ENCODE results near the gene CA6. TPM values are rescaled to one million over a fixed set of nuclear protein-coding genes. Genes with fewer than 3 reads are reported as not detected.

CA6 gene
- total RNA-seq, 3 donors from 2014 or later, result not detected

- peak overlapping the region; percentile 50 to 78 for H3K27ac ChIP-seq
Measured at GRCh38 chr1:8937701-8938100, 8.0 kb upstream of the CA6 start.

DNA sequence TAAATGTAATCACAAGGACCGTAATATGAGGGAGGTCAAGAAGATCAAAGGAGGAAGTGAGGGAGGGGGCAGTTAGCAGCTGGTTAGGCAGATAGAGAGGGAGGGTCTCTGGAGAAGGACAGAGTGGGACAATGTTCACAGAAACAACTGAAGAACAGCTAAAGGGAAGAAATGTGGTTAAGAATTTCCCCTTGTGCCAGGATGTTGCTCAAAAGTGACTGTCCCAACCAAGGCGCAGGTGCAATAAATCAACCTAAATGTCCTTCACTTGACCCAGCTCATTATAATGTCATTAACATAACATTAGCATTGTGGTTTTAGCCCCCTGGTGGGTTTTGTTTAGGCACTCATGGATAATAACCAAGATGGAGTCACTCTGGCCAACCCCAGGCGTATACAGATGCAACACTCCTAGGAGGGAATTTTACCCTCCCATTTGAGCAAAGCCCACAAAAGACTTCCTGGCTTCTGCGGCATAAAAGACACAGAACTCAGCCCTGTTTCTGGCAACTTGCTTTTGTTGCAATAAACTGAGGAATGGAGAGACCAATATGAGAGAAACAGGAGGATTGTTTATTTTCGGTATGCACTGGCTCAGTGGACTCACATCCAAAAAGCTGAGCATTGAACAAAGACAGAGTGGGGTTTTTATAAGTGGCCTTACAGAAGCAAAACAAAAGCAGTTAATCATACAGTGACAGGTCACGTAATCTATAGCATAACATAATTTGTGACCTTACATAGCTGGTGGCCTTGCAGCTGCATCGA, 7.3 kb upstream of the CA6 start:
- Histone ChIP-seq H3K27me3 (no peaks in the 10 kb centered on the region), H3K27ac (peak overlapping the region; percentile 34 to 78), H3K4me1 (peaks cover 0 to 4% of the 10 kb centered on the region in 2 donors), H3K9me3 (no peaks in the 10 kb centered on the region), H3K4me3 (no peak overlapping the region), H3K36me3 (no peaks in the 10 kb centered on the region)
- TF ChIP-seq CTCF (IDR thresholded peaks at IDR 0.05) (no peak), POLR2AphosphoS5 (IDR thresholded peaks at IDR 0.05) (no peak), POLR2A (IDR thresholded peaks at IDR 0.05) (no peak)
- intact Hi-C loops (cut with DNase I; ENCODE audit: low total_unique reads), result loop anchor here (10.0 kb wide), 1 partner anchor 836 kb away; no protein-coding TSS in a partner anchor
- DNase-seq (ENCODE audit: low spot score in 2 of 2), result no peak

More at GRCh38 chr1:8937701-8938100, 8.0 kb upstream of the CA6 start:
- DNase-seq (ENCODE audit: low spot score in 2 of 2), result no peak
- Histone ChIP-seq H3K36me3 (no peaks in the 10 kb centered on the region), H3K4me1 (no peaks in the 10 kb centered on the region), H3K4me3 (no peak overlapping the region), H3K9me3 (no peaks in the 10 kb centered on the region), H3K27me3 (no peaks in the 10 kb centered on the region)
- TF ChIP-seq POLR2AphosphoS5 (IDR thresholded peaks at IDR 0.05), result no peak
- TF ChIP-seq CTCF (IDR thresholded peaks at IDR 0.05), result no peak
- no peak for TF ChIP-seq POLR2A (IDR thresholded peaks at IDR 0.05)
- intact Hi-C loops (cut with DNase I; ENCODE audit: low total_unique reads), result loop anchor here (10.0 kb wide), 1 partner anchor 837 kb away; no protein-coding TSS in a partner anchor

- Histone ChIP-seq H3K27me3 (no peaks in the 10 kb centered on the region), H3K4me3 (no peak overlapping the region), H3K4me1 (peaks cover 0 to 8% of the 10 kb centered on the region in 2 donors), H3K27ac (no peak overlapping the region), H3K36me3 (no peaks in the 10 kb centered on the region), H3K9me3 (no peaks in the 10 kb centered on the region)
- intact Hi-C loops (cut with DNase I; ENCODE audit: low total_unique reads), result loop anchor here (10.0 kb wide), 1 partner anchor 836 kb away; no protein-coding TSS in a partner anchor
- TF ChIP-seq CTCF (IDR thresholded peaks at IDR 0.05) (no peak), POLR2A (IDR thresholded peaks at IDR 0.05) (no peak), POLR2AphosphoS5 (IDR thresholded peaks at IDR 0.05) (no peak)
- DNase-seq (ENCODE audit: low spot score in 2 of 2), result no peak
Measured at GRCh38 chr1:8939000-8939265, 6.7 kb upstream of the CA6 start.

- TF ChIP-seq POLR2AphosphoS5 (IDR thresholded peaks at IDR 0.05) (no peak), CTCF (IDR thresholded peaks at IDR 0.05) (no peak), POLR2A (IDR thresholded peaks at IDR 0.05) (no peak)
- no peak overlapping the region for H3K4me3 ChIP-seq
- DNase-seq (ENCODE audit: low spot score in 2 of 2), result no peak
- peaks cover 0 to 8% of the 10 kb centered on the region in 2 donors for H3K4me1 ChIP-seq
- intact Hi-C loops (cut with DNase I; ENCODE audit: low total_unique reads), result loop anchor here (10.0 kb wide), 1 partner anchor 835 kb away; no protein-coding TSS in a partner anchor
- no peaks in the 10 kb centered on the region for H3K36me3 ChIP-seq
- H3K9me3 ChIP-seq, result no peaks in the 10 kb centered on the region
- H3K27me3 ChIP-seq, result no peaks in the 10 kb centered on the region
- H3K27ac ChIP-seq, result no peak overlapping the region
Measured at GRCh38 chr1:8939362-8939995, 6.2 kb upstream of the CA6 start.

DNA sequence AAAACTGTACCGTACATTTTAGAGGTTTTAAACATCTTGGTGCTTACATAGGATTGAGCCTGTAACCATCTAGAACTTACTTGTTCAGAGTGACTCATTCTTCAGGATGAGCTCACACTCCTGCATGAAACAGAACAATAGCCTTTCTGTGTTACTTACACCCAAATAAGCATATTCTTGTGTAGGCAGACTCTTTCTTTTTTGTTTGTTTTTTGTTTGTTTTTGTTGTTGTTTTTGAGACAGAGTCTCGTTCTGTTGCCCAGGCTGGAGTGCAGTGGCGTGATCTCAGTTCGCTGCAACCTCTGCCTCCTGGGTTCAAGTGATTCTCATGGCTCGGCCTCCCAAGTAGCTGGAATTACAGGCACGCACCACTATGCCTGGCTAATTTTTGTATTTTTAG, 3.8 kb upstream of the CA6 start:
- Histone ChIP-seq H3K9me3 (no peaks in the 10 kb centered on the region), H3K4me3 (no peak overlapping the region), H3K4me1 (peaks cover 0 to 8% of the 10 kb centered on the region in 2 donors), H3K27me3 (no peaks in the 10 kb centered on the region), H3K36me3 (no peaks in the 10 kb centered on the region), H3K27ac (peak overlapping the region; percentile 65 to 80)
- DNase-seq (ENCODE audit: low spot score in 2 of 2), result no peak
- TF ChIP-seq CTCF (IDR thresholded peaks at IDR 0.05) (no peak), POLR2AphosphoS5 (IDR thresholded peaks at IDR 0.05) (no peak), POLR2A (IDR thresholded peaks at IDR 0.05) (no peak)
- intact Hi-C loops (cut with DNase I; ENCODE audit: low total_unique reads), result no loop called here

All from breast epithelium (tissue), 4 donors.